Measurements from ENCODE around the gene HDAC9.
"Not testable (repeated sequence)": the region's sequence is repeated elsewhere in the genome, so short reads cannot be mapped to it uniquely, and the experiment has no call there.

Gene HDAC9

GRCh38 chr7:19030281-19030680 lies 534.7 kb downstream of the HDAC9 start:
- no peaks in the 10 kb centered on the region for H3K9me3 ChIP-seq (ENCODE audit: insufficient read depth, low read depth, low read length)
- no peaks in the 10 kb centered on the region for H3F3A ChIP-seq (ENCODE audit: low read depth)

GRCh38 chr7:19032942-19033341 lies 537.4 kb downstream of the HDAC9 start:
- not testable (repeated sequence) for H3K4me1 ChIP-seq (ENCODE audit: insufficient read depth, low read length, poor library complexity, severe bottlenecking); H3K36me3 ChIP-seq (ENCODE audit: insufficient read depth, low read length); H3K79me2 ChIP-seq (ENCODE audit: insufficient read depth, low read length); H3K9me3 ChIP-seq (ENCODE audit: insufficient read depth, low read depth, low read length); H3K4me2 ChIP-seq (ENCODE audit: low read depth, low read length, poor library complexity, severe bottlenecking); H3K9me2 ChIP-seq (replicated peaks; ENCODE audit: low read depth, low read length); H3K9ac ChIP-seq (ENCODE audit: low read depth, low read length, poor library complexity, severe bottlenecking); H2AFZ ChIP-seq (ENCODE audit: low read length); H4K20me1 ChIP-seq (ENCODE audit: insufficient read depth, low read length, poor library complexity, severe bottlenecking); H3K27me3 ChIP-seq (ENCODE audit: insufficient read depth, low read length, poor library complexity, severe bottlenecking); H3K4me3 ChIP-seq (ENCODE audit: low read length, poor library complexity, severe bottlenecking); H3F3A ChIP-seq (ENCODE audit: low read depth)

More at GRCh38 chr7:19030281-19030680, 534.7 kb downstream of the HDAC9 start:
- H3K79me2 ChIP-seq (ENCODE audit: insufficient read depth, low read length): no peaks in the 10 kb centered on the region
- H3K4me3 ChIP-seq (ENCODE audit: low read length, poor library complexity, severe bottlenecking): no peak overlapping the region
- H4K20me1 ChIP-seq (ENCODE audit: insufficient read depth, low read length, poor library complexity, severe bottlenecking): no peaks in the 10 kb centered on the region
- H3K27me3 ChIP-seq (ENCODE audit: insufficient read depth, low read length, poor library complexity, severe bottlenecking): no peaks in the 10 kb centered on the region
- H3K9me2 ChIP-seq (replicated peaks; ENCODE audit: low read depth, low read length): no peaks in the 10 kb centered on the region
- no peak for TF ChIP-seq CTCF (conservative IDR thresholded peaks at IDR 0.05; ENCODE audit: low read length)
- TF ChIP-seq EZH2phosphoT487 (IDR thresholded peaks at IDR 0.05; ENCODE audit: borderline replicate concordance): no peak
- H3K4me2 ChIP-seq (ENCODE audit: low read depth, low read length, poor library complexity, severe bottlenecking): no peak overlapping the region
- H2AFZ ChIP-seq (ENCODE audit: low read length): no peak overlapping the region
- no peaks in the 10 kb centered on the region for H3K36me3 ChIP-seq (ENCODE audit: insufficient read depth, low read length)
- H3K4me1 ChIP-seq (ENCODE audit: insufficient read depth, low read length, poor library complexity, severe bottlenecking): no peaks in the 10 kb centered on the region
- no peak overlapping the region for H3K9ac ChIP-seq (ENCODE audit: low read depth, low read length, poor library complexity, severe bottlenecking)

GRCh38 chr7:19051767-19052375 lies 556.3 kb downstream of the HDAC9 start:
- Histone ChIP-seq H4K20me1 (ENCODE audit: insufficient read depth, low read length, poor library complexity, severe bottlenecking) (no peaks in the 10 kb centered on the region), H2AFZ (ENCODE audit: low read length) (no peak overlapping the region), H3K79me2 (ENCODE audit: insufficient read depth, low read length) (no peaks in the 10 kb centered on the region), H3K4me2 (ENCODE audit: low read depth, low read length, poor library complexity, severe bottlenecking) (no peak overlapping the region), H3K9ac (ENCODE audit: low read depth, low read length, poor library complexity, severe bottlenecking) (no peak overlapping the region), H3K36me3 (ENCODE audit: insufficient read depth, low read length) (no peaks in the 10 kb centered on the region), H3K4me1 (ENCODE audit: insufficient read depth, low read length, poor library complexity, severe bottlenecking) (no peaks in the 10 kb centered on the region), H3K9me3 (ENCODE audit: insufficient read depth, low read depth, low read length) (peaks cover 7% of the 10 kb centered on the region; the same call in 1 of the 2 replicates), H3K4me3 (ENCODE audit: low read length, poor library complexity, severe bottlenecking) (no peak overlapping the region), H3F3A (ENCODE audit: low read depth) (no peaks in the 10 kb centered on the region), H3K9me2 (replicated peaks; ENCODE audit: low read depth, low read length) (no peaks in the 10 kb centered on the region), H3K27me3 (ENCODE audit: insufficient read depth, low read length, poor library complexity, severe bottlenecking) (no peaks in the 10 kb centered on the region)
- TF ChIP-seq CTCF (conservative IDR thresholded peaks at IDR 0.05; ENCODE audit: low read length): peak; percentile 73
- no peak for TF ChIP-seq EZH2phosphoT487 (IDR thresholded peaks at IDR 0.05; ENCODE audit: borderline replicate concordance)

Data from Loucy (cell line).